Activated CD8-positive, alpha-beta memory T cell treated with anti-CD3 and anti-CD28 coated beads, Interleukin-2, amount 50 U/mL, for 24 hours (primary cell): ENCODE results near the gene DSCAML1.

Source experiments
- DNase-seq: peaks from one replicate; pipeline ENCODE4 v3.0.0-alpha.2; 2020; ENCODE audit errors: extremely low read depth

Gene DSCAML1, protein sequence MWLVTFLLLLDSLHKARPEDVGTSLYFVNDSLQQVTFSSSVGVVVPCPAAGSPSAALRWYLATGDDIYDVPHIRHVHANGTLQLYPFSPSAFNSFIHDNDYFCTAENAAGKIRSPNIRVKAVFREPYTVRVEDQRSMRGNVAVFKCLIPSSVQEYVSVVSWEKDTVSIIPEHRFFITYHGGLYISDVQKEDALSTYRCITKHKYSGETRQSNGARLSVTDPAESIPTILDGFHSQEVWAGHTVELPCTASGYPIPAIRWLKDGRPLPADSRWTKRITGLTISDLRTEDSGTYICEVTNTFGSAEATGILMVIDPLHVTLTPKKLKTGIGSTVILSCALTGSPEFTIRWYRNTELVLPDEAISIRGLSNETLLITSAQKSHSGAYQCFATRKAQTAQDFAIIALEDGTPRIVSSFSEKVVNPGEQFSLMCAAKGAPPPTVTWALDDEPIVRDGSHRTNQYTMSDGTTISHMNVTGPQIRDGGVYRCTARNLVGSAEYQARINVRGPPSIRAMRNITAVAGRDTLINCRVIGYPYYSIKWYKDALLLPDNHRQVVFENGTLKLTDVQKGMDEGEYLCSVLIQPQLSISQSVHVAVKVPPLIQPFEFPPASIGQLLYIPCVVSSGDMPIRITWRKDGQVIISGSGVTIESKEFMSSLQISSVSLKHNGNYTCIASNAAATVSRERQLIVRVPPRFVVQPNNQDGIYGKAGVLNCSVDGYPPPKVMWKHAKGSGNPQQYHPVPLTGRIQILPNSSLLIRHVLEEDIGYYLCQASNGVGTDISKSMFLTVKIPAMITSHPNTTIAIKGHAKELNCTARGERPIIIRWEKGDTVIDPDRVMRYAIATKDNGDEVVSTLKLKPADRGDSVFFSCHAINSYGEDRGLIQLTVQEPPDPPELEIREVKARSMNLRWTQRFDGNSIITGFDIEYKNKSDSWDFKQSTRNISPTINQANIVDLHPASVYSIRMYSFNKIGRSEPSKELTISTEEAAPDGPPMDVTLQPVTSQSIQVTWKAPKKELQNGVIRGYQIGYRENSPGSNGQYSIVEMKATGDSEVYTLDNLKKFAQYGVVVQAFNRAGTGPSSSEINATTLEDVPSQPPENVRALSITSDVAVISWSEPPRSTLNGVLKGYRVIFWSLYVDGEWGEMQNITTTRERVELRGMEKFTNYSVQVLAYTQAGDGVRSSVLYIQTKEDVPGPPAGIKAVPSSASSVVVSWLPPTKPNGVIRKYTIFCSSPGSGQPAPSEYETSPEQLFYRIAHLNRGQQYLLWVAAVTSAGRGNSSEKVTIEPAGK (N-terminal part only)

DNA sequence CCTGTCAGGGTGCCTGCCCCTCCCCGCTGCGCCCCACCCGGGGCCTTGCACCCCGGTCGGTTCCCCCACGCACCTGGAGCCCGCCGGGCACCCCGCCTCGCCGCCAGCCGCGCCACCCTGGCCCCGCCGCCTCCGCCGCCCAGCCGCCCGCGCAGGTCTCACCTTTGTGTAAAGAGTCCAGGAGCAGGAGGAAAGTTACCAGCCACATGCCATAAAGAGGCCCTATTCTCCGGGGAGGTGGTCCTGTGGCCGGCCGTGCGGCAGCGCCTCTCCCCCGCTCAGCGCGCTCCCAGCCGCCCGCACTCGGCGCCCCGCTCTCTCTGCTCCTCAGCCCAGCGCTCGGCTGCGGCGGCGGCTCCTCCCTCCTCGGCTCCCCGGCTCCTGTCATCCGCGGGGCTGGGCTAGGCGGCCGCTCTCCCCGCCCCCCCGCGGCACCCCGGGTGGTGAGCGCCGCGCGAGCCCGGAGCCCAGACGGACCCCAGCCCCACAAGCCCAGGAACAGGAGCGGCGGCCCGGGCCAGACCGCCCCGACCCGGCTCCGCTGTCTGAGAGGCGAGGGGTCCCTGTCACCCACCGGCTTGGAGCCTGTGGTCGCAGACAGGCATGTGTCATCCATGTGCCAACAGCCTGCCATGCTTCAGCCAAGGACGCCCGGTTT is at the start of gene DSCAML1:
Gene DSCAML1, minus strand, starts transcription at position 345 of the 658 bp plus-strand sequence. Its CDS starts 137 bp downstream, at position 208.
- no peak for DNase-seq

DNA sequence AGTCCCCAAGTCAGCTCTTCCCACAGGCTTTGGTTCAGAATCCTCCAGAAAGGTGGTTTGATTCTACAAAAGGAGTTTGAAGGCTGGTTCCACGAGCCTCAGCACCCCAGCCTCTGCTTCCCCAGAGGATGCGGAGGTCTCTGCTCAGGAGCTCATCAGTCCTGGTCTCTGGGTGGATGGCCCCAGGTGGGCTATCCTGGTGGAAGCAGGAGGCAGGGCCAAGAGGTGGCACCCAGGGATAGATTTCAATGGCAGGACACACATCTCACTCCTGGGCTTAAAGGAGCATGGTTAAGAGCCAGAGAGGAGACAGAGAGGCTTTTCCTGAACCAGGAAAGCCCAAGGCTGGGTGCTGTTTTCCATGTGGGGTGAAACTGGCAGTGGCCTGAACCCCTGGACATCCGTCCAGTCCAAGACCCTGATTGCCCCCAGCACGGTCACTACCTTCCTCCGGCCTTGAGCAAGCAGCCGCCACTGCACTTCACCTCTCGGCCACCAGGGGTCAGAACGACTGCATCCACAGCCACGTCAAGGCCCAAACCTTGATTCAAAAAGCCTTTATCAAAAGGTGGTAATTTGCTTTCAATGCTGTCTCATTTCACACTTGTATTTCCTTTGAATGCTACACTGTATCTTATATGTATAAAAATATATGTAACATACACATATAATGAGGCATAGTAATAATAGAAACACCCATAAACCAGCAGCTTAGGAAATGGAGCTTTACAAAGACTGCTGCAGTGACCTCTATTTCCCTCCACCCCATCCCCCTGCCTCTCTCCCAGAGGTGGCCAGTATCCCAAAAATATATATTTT is 46.9 kb upstream of the DSCAML1 start:
- DNase-seq = peak; percentile 66

DNA sequence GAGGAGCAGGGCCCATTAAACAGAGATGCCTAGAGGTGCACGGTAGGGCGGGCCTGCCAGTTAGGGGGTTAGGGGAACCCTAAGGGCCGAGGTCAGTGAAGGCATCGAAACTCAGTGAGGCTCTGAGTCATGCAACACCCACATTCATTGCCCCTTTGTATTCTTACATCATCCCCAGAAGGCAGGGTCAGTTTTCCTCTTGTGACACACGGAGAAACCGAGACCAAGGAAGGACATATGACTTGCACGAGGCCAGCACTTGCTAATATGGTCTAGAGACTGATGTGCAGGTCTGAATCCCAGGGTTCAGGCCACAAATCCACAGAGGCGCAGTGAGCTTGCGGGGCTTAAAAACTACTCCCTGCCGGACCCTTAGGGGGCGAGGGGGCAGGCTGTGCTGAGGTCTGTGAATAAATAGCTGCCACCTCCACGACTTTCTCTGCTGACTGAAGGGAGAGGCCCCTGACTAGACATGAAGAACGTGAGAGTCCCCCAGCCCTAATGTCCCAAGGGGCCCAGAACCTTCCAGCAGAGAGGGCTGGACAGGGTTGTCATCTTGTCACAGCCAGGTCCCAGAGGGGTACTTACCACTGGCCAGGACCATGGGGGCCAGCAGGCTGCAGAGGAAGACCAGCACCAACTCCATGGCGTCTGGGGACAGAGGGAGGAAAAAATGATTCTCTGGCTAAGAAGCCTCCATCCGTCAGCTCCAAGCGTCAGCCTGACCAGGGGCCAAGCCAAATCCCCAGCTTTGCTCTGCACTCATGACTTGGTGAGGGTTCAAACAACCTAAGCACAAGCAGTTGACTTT is 45.3 kb upstream of the DSCAML1 start:
- DNase-seq = no peak

DNA sequence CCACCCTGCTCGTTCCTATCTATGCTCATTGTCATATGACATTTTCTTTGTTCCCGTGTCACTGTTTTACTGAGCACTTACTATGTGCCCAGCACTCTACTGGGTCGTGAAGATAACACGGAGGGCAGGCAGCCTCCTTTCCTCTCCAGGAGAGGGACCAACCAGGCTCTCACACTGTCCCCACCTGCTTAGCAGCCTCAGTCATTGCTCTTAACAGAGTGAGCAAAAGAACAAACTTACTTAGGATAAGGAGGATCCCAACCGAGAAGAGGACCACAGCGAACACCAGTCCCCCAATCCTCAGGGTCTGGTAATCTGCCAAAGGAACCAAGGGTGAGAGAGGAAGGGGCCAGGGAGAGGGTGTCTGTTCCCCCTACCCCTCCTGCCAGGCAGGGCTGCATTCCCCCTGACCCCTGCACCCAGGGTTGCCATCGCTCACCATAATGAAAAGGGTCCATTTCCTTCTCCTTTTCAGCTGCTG is 44.6 kb upstream of the DSCAML1 start:
- DNase-seq = no peak

DNA sequence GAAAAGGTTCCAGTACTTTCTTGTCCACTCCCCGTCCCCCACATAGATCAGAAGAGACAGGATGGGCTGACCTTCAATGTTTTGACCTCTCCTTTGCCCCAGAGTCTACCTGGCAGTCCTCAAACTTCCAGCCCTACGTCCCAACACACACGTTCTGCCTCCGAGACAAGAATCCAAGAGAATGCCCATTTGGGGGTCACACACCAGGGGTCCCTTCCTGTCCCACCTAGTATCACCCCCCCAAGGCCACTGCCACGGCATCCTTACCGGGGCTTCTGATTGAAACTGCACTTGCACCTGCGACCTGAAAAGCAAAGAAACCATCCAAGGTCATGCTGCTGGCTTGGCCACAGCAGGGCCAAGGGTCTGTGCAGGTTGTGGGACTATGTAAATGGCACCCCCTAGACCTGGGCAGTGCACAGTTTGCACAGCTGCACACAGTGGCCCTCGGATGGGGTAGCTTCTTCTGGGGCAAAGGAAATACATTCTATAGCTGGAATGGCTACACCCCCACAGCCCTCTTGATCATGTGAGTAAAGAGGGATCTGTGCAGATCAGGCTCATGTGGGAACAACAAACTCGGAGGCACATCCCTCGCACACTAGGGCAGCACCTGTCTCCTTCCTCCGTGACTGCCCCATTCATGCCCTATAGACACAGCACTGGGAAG is 44.0 kb upstream of the DSCAML1 start:
- DNase-seq = no peak

DNA sequence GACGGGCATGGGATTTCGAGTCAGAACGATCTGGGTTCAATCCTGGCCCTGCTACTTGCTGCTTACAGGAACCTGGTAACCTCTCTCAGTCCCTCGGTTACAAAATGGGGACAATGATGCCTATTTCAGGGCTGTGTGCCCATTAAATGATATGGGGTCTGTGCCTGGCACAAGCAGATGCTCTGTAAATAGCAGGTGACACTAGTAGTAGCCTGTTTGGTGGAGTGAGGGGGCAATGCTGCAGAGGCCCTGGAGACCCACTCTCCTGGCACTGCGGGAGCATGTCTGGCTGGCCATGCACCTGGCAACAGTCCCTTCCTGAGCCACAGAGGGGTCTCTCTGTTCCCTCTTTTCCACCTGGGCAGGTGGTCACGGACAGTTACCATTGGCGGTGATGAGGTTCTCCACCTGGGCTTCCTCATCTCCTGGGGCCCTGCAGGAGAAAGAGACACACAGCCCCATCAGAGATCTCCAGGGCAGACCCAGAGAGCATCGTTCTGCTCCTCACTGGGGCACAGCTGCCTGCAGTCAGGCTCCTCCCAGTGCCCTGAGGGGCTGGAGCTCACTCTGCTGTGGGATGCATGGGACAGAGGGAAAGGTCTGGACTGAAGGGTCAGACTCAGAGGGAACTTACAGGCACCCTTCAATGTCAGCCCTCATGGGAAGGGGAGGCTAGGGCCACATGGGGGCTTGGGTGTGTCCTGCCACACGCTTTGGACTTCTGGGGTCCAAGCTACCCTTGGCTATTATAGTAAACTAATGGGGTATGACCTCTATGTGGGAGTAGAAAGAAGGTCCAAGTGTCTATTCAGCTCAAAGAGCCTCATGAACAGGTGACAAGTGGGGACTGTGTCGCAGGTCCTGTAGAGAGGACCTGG is 43.2 kb upstream of the DSCAML1 start:
- DNase-seq = no peak

DNA sequence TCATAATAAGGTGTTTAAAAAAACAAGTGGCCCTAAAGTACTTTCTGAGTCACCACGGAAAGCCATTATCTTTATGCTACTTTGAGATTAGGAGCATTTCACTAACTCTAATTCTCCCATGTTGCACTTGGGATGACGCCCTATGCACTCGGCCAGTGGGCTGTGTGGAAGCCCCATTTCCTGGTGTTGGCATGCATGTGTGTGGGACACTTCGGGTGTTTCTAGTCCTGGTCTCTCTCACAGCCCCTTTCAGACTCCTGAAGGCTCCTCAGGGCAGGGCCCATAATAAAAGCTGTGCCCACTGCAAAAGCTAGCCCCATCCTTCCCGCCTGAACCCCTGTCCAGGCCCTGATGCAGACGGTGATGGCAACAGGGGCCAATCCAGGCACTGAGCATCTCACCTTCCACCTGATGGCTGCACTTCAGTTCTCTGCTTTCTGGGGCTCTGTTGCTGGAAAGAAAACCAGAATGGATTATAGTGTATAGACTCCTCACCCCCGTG is 42.4 kb upstream of the DSCAML1 start:
- DNase-seq = no peak

DNA sequence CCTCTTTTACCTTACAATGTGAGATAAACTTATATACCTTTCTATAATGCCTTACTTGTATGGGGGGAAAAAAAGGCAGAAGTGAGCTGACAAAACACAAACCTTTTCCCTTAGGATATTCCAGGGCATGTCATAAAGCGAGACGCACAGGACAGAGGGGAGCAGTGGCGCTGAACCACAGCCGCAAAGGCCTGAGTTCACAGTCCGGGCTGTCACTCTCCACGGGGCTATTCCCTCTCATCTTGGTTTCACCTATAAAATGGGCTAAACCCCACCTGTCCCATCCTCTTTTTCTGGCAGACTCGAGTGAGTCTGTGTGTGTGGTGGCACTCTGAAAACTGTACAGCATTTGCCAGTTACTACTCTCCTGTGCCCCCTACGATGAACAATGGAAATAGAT is 41.9 kb upstream of the DSCAML1 start:
- DNase-seq = no peak

DNA sequence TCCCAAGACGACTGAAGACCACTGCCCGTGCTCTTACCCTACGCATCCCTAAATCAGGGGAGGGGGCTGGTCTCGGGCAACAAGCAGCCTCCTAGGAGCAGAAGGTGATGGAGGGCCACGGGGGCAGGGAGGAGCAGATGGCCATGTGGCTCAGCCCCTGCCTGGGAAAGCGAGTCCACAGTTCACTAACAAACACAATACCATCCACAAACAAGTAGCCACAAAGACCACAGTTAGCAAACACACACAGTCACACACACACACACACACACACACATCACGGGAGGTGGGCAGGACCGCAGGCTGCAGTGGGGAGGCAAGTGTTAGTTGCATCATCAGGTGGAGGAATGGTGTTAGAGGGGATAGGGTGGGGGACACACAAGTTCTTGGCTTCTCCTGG is 40.8 kb upstream of the DSCAML1 start:
- no peak for DNase-seq

DNA sequence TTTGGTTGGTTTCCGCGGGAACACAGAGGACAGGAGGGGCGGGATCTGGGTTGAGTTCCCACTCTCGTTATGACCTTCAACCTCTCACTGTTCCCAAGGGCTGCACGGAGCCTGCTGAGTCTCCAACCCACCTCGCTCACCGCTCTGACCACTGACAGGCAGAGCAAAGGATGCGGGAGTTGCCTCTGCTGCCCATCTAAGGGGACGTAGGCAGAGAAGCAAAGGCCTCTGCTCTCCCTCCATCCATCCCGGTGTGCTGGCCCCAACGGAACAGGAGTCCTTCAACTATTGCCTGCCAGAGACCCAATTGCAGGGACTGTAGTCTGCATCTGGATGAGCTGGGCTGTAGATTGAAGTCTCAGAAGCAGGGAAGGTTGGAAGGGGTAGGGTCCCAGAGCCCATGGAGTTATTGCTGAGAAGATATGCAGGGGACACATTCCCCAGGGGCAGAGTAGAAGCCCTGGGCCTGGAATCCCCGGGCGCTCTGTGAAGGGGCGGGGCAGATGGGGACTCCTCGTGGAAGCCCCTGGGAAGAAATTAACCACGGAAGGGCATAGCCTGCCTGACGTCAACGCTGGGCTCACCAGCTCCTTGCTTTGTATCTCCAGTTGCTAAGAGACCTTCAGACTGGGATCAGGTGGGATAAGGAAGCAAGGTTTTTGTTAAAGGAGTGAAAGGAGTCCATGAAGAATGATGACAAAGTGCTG is 40.2 kb upstream of the DSCAML1 start:
- DNase-seq = no peak

DNA sequence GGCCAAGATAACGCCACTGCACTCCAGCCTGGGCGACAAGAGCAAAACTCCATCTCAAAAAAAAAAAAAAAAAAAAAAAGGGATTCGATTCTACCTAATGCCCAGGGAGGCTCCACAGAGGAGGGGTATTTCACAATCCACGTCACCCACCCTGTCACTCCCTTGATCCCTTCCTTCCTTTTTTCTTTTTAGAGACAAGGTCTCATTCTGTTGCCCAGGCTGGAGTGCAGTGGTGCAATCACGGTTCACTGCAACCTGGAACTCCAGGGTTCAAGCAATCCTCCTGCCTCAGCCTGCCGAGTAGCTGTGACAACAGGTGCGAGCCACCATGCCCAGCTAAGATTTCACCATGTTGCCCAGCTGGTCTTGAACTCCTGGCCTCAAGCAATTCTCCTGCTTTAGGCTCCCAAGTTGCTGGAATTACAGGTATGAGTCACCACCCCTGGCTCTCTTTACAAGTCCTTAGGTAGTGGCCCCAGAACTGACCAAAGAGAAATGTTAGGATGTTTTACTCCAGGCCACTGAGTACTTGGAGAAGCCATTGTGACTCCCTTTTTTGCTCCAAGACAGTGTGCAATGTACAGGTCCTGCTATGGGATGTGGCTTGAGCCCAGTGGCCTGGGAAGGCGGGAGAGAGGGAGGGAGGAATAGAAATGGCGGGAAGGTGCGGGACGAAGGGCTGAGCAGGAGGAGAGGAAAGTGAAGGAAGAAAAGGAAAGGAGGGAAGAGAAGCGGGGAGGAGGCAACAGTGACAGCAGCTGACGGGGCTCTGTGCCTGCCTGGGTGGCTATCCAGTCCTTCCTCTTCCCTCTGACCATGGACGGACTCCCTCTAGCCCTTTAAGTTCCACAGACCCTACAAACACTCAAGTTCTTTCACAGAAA is 39.3 kb upstream of the DSCAML1 start:
- DNase-seq = no peak

DNA sequence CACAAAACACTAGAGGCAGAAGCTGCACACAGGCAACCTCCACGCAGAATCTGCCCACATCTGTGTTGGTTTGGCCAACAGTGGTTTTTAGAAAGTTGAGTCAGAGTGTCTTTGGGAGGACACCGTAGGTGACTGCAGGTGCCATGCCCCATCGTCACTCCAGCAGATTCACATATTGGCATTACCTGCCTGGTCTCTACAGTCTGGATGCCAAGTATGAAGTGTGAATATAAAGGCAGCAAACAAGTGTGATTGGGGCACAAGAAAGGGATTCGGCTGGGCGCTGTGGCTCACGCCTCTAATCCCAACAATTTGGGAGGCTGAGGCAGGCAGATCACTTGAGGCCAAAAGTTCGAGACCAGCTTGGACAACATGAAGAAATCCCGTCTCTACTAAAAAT is 38.6 kb upstream of the DSCAML1 start:
- DNase-seq = no peak

DNA sequence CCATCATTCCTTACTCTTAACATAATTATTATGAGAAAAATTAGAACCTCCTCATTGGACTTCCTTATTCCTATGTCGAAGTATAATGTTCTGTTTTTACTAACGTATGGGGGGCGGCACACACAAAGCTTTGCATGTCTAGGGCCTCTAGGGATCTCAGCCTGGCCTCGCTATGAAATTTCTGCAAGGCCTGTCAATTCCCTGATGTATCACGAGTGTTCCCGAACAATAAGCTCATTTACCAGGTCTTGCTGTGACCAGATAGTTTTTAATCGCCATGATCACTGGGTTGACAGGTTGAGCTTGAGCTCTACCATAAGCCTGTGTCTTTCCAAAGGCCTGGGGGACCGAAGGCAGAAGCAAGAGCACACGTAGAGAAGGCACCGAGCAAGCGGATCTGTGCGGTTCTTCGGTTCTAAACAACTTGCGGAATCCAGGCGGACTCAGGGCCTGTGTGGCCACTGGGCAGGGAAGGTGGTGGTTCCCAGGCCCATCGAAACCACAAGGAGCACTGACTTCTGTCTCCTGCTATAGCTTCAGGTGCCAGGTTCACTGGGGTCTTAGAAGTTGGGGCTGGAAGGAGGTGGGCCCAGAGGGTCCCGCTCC is 37.9 kb upstream of the DSCAML1 start:
- DNase-seq = no peak

DNA sequence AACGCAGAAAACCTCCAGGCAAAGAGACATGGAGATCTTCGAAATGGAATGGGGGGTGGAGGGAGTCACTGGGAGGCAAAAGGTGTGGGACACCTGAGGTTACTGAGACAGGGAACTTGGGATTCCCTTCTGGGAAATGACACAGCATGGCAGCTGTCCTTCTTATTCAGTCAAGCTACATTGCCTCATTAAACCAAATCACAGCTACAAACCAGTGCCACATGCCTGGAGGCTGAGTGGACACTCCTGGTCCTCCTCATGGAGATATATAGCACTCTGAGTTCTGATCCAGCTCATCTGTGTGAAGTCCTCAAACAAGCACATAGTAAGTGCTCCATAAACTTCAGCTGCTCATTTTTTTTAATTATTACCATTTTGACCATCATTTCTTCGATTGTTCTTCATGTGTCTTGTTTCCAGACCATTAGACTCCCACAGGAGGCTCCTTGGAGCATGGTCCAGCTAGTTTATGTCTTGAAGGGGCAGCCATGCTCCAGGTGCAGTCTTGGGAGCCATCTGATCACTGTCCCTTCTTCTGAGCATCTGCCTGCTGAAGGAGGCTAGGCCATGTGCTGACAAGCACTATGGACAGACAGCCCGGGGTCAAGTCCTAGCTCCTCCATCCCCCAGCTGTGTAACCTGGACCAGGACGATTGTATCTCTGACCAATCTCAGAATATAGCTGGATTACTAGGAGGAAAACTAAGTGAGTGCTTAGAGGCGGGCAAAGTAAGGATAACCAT is 37.2 kb upstream of the DSCAML1 start:
- DNase-seq = no peak

DNA sequence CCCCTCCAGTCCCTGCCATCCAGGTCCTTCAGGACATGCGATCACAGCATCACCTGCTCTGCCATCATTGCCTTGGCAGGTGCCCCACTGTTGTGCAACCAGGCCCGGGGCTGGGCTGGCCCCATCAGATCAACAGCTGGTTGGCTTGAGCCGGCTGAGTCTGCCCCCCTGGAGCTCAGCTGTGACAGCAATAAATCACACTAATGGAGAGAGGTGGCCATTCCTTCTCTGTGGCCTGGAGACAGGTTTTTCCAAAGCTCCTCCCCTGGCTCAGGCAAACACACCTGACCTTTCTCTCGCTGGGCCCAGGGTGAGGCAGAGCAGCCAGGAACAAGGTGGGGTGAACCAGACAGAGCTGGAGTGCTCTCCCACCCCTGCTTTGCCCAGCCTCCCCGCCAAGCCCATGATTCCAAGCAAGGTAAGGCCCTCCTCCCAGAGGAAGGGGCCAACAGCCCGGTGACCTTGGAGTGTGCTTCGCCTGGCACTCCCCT is 36.4 kb upstream of the DSCAML1 start:
- no peak for DNase-seq
